ENCODE data around the gene CEP41.

DNA sequence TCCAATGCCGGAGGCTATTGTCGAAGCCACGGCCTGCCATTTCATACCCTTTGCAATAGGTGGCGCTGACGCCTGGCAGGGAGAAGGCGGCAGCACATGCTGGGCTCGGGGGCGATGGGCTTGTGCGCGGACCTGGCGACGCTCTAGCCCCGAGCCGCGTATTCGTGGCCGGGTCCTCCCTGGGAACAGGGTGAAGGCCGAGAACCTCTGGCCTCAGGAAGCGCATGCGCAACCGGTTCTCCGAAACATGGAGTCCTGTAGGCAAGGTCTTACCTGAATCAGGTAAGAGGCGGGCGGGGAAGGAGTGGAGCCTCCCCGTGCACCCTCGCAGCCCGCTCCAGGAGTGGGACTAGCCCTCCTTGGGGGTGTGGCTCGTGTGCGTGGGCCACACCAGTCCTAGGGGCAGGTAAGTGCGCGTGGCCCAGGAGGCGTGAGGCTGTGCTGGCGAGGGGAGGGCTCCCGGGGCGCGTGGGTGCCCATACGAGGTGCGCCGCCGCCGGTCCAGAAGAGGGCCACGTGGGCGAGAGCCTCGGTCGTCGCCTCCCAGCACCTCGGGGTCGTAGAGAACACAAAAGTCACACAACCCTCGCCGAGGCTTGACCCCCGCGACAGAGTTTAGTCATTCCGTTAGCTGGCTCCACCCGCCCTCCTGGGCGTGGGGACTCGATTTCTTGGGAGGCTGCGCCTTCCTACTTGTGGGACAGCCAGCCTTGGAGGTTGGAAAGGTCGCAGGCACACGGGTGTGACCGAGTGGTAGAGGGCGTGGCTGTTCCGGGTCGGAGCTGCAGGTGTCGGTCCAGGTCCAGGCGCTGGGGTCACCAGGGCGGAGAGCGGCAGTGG, 45.5 kb upstream of the CEP41 start:
- TF ChIP-seq, protein P1, sequence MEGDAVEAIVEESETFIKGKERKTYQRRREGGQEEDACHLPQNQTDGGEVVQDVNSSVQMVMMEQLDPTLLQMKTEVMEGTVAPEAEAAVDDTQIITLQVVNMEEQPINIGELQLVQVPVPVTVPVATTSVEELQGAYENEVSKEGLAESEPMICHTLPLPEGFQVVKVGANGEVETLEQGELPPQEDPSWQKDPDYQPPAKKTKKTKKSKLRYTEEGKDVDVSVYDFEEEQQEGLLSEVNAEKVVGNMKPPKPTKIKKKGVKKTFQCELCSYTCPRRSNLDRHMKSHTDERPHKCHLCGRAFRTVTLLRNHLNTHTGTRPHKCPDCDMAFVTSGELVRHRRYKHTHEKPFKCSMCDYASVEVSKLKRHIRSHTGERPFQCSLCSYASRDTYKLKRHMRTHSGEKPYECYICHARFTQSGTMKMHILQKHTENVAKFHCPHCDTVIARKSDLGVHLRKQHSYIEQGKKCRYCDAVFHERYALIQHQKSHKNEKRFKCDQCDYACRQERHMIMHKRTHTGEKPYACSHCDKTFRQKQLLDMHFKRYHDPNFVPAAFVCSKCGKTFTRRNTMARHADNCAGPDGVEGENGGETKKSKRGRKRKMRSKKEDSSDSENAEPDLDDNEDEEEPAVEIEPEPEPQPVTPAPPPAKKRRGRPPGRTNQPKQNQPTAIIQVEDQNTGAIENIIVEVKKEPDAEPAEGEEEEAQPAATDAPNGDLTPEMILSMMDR (IDR thresholded peaks at IDR 0.05; ENCODE audit: insufficient read depth, low read length), result peak; percentile 84
- TF ChIP-seq, protein P2, sequence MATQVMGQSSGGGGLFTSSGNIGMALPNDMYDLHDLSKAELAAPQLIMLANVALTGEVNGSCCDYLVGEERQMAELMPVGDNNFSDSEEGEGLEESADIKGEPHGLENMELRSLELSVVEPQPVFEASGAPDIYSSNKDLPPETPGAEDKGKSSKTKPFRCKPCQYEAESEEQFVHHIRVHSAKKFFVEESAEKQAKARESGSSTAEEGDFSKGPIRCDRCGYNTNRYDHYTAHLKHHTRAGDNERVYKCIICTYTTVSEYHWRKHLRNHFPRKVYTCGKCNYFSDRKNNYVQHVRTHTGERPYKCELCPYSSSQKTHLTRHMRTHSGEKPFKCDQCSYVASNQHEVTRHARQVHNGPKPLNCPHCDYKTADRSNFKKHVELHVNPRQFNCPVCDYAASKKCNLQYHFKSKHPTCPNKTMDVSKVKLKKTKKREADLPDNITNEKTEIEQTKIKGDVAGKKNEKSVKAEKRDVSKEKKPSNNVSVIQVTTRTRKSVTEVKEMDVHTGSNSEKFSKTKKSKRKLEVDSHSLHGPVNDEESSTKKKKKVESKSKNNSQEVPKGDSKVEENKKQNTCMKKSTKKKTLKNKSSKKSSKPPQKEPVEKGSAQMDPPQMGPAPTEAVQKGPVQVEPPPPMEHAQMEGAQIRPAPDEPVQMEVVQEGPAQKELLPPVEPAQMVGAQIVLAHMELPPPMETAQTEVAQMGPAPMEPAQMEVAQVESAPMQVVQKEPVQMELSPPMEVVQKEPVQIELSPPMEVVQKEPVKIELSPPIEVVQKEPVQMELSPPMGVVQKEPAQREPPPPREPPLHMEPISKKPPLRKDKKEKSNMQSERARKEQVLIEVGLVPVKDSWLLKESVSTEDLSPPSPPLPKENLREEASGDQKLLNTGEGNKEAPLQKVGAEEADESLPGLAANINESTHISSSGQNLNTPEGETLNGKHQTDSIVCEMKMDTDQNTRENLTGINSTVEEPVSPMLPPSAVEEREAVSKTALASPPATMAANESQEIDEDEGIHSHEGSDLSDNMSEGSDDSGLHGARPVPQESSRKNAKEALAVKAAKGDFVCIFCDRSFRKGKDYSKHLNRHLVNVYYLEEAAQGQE (IDR thresholded peaks at IDR 0.05; ENCODE audit: insufficient replicate concordance, low read depth), result no peak
- no peak for TF ChIP-seq GABPA (IDR thresholded peaks at IDR 0.05; ENCODE audit: low read depth)
